Ammon's horn (tissue), 1 donor: ENCODE results near the gene GPC5.
"Not testable (repeated sequence)": the region's sequence is repeated elsewhere in the genome, so short reads cannot be mapped to it uniquely, and the experiment has no call there.

Experiments
- DNase-seq: peaks from one replicate; pipeline ENCODE4 v3.0.0-alpha.2; 2016; ENCODE audit warnings: low spot score

GPC5 gene

DNA sequence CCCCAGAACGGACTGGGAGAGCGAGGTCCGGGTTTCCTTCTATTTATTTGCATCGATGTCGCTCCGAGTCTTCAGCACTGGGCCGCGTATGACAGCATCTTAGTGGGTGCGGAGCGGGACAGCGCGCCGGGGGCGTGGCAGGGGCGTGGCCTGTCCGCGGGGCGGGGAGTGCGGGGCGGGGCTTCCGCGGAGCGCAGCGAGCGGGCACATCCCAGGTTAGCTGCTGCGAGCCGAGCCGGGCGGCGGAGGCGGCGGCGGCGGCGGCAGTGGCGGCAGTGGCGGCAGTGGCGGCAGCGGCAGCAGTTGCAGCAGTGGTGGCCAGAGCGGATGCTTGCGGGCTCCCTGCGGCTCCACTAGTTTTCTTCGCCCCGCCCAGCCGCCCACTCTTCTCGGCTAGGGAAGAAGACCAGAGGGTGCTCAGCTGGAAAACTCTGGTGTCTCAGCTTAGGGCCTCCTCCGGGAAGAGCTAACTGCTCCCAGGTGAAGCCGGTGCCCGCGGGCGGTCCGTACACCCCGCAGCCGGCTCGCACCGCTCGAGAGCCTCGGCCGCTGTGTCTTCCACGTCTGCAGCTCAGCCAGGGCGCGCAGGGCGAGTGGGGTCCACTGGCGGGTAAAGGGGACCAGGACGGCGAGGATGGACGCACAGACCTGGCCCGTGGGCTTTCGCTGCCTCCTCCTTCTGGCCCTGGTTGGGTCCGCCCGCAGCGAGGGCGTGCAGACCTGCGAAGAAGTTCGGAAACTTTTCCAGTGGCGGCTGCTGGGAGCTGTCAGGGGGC lies at the start of gene GPC5:
Gene GPC5, plus strand, starts transcription at position 209 of the 776 bp plus-strand sequence.
- peak; percentile 89 for DNase-seq

GRCh38 chr13:91348906-91349435 lies 49.5 kb upstream of the GPC5 start:
- DNase-seq = peak; percentile 90

- no peak for DNase-seq
Observed at GRCh38 chr13:91349992-91350911, 48.2 kb upstream of the GPC5 start.

DNA sequence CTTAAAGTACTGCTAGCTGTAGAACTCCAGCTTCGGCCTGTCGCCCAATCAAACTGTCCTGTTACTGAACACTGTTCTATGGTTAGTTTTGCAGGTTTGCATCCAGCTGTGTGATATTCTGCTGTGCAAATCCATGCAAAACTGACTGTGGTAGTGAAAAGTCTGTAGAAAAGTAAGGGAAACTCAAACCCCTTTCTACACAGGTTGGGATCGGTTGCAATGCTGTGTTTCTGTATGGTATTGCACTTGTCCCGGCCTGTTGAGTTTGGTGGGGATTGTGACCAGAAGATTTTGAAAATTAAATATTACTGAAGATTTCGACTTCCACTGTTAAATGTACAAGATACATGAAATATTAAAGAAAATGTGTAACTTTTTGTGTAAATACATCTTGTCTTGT lies 47.3 kb upstream of the GPC5 start:
- no peak for DNase-seq

GRCh38 chr13:91351980-91352379 lies 46.4 kb upstream of the GPC5 start:
- no peak for DNase-seq

- DNase-seq = not testable (repeated sequence)
Observed at GRCh38 chr13:91352891-91353290, 45.5 kb upstream of the GPC5 start.

GRCh38 chr13:91353494-91353893 lies 44.9 kb upstream of the GPC5 start:
- no peak for DNase-seq

GRCh38 chr13:91355099-91355825 lies 43.2 kb upstream of the GPC5 start:
- no peak for DNase-seq

DNA sequence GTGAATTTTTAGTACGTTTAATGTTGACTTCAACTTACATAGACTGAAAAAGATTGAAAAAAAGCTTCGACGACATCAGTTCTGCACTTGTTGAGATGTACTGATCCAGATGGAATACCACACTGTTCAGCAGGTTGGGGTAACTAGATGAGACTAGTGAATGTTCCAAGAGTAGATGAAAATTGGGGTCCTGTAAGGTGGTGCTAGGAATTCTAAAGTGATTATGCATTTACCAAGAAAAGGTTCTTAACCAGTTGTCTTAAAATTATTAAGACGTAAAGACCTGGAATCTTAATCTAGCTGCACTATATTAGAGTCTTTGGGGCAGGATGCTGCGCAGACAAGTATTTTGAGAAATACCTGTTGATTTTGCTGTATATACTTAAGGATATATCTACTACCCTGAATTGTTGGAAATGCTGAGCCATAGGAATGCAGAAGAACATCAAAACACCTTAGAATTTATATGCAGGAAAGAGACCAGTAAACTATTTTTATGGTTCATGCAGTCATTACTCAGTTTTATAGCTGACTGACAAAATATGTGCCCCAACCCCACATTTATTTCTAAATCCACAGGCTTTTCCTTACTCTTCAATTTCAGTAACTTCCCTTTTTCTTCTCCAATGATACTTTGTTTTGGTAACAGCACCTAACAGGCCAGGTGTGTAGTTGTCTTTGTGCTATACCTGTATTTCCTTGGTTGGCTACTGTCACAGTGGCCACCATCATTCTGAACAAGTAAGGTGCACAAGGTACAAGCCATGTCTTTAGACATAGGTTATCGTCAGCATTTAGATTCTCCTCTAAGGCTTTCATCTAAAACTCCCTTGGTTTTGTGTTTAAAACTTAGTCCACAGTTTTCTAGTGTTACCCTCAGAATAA lies 42.4 kb upstream of the GPC5 start:
- DNase-seq = no peak

GRCh38 chr13:91356919-91357612 lies 41.4 kb upstream of the GPC5 start:
- no peak for DNase-seq

DNA sequence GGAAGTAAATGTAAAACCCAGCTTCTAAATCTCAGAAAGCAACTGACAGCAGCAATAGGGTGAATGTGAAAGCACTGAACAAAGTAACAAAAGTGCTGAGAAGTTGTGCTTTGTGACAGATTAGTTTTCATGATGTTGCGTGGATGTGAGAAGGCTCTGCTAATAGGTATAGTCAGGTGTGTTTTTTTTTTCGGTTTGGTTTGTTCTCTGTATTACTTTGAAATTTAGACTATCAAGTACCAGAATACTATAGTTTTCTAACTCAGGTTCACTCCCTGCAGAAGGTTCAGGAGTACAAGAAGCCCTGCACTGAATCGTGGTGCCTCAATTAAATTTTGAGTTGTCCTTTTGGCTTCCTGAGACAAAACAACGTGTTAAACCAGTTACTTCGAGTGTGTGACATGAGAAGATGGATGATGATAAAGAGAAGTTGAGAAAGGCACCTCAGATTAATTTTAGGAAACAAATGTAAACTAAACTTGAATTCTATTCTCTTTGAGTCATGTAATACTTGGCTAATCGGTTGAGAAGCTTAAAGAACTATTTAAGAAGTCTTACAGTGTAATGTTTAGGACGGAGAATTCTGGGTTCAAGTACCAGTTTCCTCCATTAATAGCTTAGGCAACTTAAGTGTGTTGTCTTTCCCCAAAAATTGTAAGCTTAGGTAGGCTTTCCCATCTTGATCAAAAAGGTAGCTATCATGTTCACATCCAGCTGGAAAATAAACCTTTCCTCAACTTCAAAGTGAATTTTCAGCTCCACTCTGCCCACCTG lies 40.6 kb upstream of the GPC5 start:
- DNase-seq = no peak

DNA sequence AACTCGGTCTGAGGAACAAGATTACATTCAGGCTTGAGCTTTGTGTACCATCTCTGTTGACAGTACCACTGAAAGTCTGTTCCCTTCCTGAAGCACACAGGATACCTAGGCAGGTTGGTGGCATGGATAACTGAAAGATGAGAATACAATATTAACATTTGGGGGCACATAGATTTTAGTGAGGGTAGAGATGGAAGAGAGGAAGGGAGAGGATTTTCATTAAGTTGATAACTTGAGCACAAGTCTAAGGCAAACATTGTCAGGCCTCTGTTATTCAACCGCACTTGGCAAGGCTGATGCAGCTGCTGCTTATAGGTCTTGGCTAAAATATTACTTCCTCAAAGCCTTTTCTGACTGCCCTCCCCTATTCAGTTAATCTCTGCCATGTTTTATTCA lies 40.0 kb upstream of the GPC5 start:
- DNase-seq = no peak

- no peak for DNase-seq
Observed at GRCh38 chr13:91359111-91359510, 39.3 kb upstream of the GPC5 start.

- DNase-seq = no peak
Observed at GRCh38 chr13:91359631-91360030, 38.8 kb upstream of the GPC5 start.

GRCh38 chr13:91360246-91360751 lies 38.1 kb upstream of the GPC5 start:
- DNase-seq = no peak

DNA sequence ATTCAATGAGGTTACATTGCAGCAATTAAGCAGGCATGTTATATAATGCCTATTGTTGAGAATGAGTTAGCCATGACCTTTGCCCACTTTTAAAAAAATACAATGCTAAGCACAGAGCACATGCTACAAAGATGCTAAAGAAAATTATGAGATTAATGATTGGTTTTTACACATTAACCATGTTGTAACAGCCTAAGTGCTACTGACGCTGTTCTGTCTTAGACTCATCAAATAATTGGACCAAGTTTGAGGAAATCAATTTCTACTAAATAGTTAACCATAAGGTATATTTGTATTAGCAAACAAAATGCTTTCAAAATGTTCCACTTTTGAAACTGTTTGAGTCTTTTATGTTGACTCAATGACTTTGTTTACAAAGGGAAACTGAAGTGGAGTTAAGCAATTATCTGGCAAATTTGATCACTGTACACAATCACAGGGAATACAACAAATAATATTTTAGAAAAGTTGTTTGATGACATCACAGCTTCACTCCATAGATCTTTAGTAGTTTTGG lies 36.6 kb upstream of the GPC5 start:
- no peak for DNase-seq

DNA sequence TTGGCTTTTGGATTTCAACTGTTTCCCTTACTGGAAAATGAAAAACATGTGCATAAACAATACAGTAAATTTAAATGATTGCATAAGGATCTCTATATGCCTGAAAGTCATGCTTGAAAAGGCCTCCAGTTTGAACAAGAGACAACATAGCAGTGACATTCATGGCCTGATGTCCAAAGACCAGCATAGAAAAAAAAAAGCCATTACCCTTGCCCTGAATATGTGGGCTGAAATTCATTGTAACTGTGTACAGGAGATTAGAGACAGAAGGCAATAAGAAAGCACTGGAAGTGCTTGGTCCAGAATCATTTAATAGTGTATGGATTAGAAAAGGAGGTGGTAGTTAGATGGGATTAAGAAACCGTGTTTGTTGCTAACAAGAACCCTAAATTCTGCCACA lies 35.5 kb upstream of the GPC5 start:
- no peak for DNase-seq

GRCh38 chr13:91368101-91368500 lies 30.3 kb upstream of the GPC5 start:
- no peak for DNase-seq
